HG03575 (cell line): Measurements from ENCODE around the gene COQ8A.
"Not testable (repeated sequence)": the region's sequence is repeated elsewhere in the genome, so short reads cannot be mapped to it uniquely, and the experiment has no call there.

Source experiments
- ATAC-seq: cut with Tn5 transposase; IDR thresholded peaks from one replicate; pipeline ENCODE4 v1.9.1; 2021; ENCODE audit not compliant: unreplicated experiment, insufficient number of reproducible peaks, low FRiP score; ENCODE audit errors: extremely low read depth

Gene COQ8A

DNA sequence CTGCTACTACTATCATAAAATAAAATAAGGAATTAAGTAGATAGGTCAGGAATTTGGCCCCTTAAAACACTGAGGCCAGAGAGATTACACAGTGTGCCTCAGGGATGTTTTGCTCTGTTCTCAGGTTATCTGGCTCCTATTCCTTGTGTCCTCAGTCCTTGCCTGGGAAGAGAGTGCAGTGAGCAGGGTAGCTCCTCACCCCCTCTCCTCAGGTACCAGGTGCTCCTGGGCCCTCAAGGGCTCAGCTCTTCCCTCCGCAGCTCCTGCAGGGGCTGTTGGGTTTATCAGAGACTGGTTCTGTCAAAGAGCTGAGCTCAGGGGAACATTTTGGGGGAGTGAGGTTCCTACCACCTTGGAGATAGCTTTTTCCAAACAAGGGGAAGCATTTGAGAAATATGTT is 20.1 kb upstream of the COQ8A start:
- no peak for ATAC-seq

DNA sequence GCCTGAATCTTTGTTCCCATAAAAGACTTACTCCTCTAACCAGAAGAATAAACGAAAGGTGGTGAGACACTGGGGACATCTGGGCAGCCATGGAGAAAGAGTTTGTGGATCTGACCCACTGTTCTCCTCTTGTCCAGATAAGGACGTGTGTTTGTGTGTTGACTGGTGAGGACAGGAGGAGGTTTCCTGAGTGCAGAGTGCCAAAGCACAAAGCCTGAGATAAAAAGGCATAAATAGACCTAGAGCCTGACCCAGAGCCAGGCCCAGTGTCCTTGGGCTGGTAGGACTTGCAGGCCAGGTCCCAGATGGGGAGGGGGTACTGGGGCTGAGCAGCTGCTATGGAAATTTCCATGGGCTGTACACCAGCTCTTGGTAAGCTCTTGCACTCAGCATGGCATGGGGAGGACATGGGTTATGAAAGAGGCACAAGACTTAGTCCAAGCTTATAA is 19.6 kb upstream of the COQ8A start:
- no peak for ATAC-seq

- ATAC-seq = no peak
Observed at GRCh38 chr1:226921504-226921903, 18.6 kb upstream of the COQ8A start.

DNA sequence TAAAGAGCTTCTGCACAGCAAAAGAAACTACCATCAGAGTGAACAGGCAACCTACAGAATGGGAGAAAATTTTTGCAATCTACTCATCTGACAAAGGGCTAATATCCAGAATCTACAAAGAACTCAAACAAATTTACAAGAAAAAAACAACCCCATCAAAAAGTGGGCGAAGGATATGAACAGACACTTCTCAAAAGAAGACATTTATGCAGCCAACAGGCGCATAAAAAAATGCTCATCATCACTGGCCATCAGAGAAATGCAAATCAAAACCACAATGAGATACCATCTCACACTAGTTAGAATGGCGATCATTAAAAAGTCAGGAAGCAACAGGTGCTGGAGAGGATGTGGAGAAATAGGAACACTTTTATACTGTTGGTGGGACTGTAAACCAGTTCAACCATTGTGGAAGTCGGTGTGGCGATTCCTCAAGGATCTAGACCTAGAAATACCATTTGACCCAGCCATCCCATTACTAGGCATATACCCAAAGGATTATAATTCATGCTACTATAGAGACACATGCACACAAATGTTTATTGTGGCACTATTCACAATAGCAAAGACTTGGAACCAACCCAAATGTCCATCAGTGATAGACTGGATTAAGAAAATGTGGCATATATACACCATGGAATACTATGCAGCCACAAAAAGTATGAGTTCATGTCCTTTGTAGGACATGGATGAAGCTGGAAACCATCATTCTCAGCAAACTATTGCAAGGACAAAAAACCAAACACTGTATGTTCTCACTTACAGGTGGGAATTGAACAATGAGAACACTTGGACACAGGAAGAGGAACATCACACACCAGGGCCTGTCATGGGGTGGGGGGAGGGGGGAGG is 10.6 kb upstream of the COQ8A start:
- not testable (repeated sequence) for ATAC-seq

GRCh38 chr1:226934483-226935237 is 5.4 kb upstream of the COQ8A start:
- ATAC-seq = no peak

GRCh38 chr1:226937940-226938725 is 2.0 kb upstream of the COQ8A start:
- ATAC-seq = no peak

DNA sequence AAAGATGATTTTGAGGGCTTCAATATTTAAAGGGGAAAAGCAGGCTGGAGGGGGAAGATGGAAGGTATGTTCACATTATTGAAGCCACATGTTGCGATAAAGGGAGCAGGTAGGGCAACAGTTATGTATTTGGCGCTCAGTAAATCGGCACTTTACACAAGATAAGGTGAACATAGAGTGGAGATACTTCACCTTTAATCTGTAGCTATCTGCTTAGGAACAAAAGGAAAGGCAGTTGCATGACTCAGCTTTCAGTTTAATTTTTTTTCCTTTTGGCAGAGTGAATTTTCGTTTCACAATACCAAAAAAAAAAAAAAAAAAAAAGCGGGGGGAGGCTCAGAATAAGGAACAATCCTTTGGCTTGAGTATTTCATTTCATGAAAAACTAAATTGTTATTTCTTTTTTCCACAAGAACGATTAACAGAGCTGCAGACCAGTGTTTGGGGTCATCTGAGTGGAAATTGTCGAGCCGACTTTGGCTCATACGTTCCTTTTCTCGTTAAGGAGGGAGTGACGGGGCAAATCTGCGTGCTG is 1.1 kb upstream of the COQ8A start:
- no peak for ATAC-seq

GRCh38 chr1:226939438-226940028 is 561 bp upstream of the COQ8A start:
- peak; percentile 0 for ATAC-seq

GRCh38 chr1:226940806-226941067 is 643 bp downstream of the COQ8A start:
- no peak for ATAC-seq

DNA sequence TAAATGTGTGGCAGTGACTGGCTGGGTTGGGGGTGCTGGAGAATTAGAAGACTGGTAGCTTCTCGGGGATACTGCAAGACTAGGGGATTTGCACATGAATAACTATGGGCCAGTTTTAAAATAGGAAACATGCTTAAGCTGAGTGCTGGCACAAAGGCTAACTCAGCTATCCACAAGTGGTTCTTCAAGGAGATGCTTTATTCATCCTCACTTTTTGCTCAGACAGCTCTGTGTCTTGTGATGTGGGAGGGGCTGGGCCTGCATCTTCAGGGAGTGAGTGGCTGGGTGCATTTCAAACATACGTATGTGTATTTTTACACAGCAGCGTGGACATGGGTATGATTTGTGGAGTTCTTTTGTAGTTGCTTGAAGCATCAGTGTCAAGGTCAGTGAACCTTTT is 2.3 kb downstream of the COQ8A start:
- ATAC-seq = no peak

DNA sequence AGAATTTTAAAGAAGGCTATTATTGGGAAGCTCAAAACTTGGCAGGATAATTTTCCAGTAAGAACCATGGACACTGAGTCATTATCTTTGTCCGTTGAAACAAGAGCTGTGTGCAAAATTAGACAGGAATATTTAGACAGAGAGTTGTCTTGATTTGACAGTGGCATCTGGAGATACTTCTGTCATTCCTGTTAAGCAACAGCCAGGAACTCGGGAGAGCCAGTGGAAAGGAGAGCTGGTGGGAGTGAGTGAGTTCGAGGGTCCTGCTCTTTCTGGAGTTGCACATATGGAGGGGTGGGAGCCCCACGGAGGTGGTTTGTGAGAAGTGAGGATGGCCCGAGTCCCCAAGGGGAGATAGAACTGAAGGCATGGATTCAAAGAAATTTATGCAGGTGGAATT is 3.1 kb downstream of the COQ8A start:
- no peak for ATAC-seq

DNA sequence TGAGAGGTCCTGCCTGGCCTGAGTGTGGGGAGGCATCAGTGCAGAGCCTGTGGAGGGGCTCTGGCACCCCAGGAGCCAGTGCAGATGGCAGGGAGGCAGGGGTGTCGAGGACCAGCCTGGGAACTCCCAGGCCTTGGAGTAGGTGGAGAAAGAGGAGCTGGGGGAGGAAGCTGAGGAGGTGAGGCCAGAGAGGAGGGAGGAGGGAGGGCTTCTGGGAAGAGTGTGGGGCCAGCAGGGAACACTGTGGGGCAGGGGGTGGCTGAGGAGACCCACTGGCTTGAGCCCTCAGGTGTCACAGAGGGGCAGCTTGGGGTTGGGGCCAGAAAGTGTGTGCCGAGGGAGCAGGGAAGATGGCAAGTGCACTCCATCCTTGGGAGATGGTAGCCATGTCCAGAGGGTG is 3.8 kb downstream of the COQ8A start:
- no peak for ATAC-seq

DNA sequence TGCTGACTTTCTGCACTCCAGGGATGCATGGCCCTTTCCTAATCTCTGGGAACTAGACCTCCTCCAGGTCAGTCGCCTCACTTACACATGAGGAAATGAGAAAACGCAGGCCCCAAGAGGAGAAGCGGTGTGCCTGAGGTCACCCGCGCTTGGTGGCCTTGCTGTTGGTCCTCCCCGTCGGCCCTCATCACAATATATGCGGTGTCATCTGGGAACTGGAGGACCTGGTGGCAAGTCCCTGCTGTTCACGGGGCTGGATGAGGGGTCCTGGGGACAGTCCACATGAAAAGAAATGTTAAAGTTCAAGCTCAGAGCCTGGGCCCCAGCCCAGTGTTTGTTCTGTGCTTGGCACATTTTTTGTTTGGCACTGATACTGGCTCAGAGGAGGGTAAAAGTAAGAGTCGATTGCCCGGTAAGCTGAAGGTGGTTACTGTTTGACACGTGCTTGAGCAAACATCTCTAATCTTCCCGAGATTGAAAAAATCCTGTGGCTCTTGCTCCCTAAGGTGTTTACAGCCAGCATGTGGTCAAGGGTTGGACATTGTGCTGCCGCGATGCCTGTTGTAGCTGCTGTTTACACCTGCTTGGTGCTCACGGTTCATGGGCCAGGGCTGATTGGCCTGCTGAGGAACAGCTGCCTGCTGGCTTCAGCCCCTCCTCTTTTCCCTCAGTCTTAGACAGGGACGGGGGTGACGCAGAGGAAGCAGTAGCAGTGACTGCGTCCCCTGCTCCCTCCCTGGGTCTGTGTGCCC is 5.2 kb downstream of the COQ8A start:
- no peak for ATAC-seq

GRCh38 chr1:226945858-226946245 is 5.8 kb downstream of the COQ8A start:
- ATAC-seq = no peak

- ATAC-seq = no peak
Observed at GRCh38 chr1:226946285-226946684, 6.2 kb downstream of the COQ8A start.

- no peak for ATAC-seq
Observed at GRCh38 chr1:226946841-226947240, 6.7 kb downstream of the COQ8A start.

DNA sequence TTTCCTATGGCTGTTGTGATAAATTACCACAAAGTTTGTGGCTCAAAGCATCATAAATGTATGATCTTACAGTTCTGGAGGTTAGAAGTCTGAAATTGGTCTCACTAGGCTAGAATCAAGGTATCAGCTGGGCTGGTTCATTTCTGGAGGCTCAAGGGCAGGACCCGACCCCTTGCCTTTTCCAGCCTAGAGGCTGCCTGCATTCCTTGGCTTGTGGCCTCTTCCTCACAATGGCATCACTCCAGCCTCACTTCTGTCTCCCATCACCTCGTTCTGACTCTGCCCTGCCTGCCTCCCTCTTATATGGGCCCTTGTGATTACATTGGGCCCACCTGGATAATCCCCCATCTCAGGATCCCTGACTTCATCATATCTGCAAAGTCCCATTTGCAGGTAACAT is 8.0 kb downstream of the COQ8A start:
- no peak for ATAC-seq

- no peak for ATAC-seq
Observed at GRCh38 chr1:226948480-226948879, 8.4 kb downstream of the COQ8A start.

GRCh38 chr1:226948996-226949395 is 8.9 kb downstream of the COQ8A start:
- no peak for ATAC-seq
